SK-N-SH (cell line): ENCODE measurements around the gene MYD88.

Experiments
- RFX5 ChIP-seq: IDR thresholded peaks from 2 replicates; pipeline ENCODE4 v1.6.1; 2012; ENCODE audit warnings: mild to moderate bottlenecking, improper control_type of control experiment, low read length
- TAF1 ChIP-seq: IDR thresholded peaks from 2 replicates; pipeline ENCODE4 v1.6.1; 2012; ENCODE audit warnings: low read depth, mild to moderate bottlenecking, low read length, moderate library complexity, borderline replicate concordance
- TF ChIP-seq, protein P1 (sequence below): fragments of 200-600 bp; sonication (generic); IDR thresholded peaks from 2 replicates; pipeline ENCODE4 v1.6.1; 2017; ENCODE audit warnings: antibody characterized with exemption, mild to moderate bottlenecking, moderate library complexity

DNA sequence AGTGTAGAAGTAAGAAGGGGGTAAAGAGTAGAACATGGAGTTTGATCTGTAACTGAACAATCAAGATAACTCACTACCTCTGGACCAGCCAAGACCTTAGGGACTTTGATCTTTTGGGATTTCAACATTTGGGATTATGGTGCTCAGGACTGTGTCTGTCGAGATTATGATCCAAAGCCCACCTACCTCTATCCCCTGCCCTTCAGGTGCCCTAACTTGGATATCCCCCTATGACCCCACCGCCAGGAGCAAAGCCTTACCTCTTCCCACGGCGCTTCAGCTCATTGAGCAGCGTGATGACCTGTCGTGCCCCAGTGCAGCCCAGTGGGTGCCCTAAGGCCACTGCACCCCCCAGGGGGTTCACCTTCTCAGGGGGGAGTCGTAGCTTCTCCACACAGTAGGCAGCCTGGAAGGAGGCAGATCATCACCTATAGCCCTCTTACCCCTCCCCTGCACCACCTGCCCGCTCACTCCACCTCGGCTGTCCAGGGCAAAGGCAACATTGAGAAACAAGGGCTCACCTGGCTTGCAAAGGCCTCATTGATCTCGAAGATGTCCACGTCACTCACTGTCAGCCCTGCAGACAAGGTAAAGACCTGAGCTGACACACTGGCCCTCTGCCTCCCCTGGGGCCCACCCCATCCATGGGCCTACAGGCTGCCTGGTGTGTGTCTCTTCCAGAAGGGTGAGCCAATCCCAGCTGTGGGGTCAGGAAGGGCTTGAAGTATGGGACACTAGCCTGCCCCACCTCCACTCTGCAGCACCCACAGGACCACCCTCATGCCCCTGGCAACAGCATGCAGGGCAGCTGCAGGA lies 12.9 kb upstream of the MYD88 start:
- TF ChIP-seq TAF1 (no peak), RFX5 (no peak)
- TF ChIP-seq, protein P1, sequence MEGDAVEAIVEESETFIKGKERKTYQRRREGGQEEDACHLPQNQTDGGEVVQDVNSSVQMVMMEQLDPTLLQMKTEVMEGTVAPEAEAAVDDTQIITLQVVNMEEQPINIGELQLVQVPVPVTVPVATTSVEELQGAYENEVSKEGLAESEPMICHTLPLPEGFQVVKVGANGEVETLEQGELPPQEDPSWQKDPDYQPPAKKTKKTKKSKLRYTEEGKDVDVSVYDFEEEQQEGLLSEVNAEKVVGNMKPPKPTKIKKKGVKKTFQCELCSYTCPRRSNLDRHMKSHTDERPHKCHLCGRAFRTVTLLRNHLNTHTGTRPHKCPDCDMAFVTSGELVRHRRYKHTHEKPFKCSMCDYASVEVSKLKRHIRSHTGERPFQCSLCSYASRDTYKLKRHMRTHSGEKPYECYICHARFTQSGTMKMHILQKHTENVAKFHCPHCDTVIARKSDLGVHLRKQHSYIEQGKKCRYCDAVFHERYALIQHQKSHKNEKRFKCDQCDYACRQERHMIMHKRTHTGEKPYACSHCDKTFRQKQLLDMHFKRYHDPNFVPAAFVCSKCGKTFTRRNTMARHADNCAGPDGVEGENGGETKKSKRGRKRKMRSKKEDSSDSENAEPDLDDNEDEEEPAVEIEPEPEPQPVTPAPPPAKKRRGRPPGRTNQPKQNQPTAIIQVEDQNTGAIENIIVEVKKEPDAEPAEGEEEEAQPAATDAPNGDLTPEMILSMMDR = no peak
